Peyer's patch (tissue), 4 donors: Measurements from ENCODE around the gene NXPH2. TPM values are rescaled to one million over a fixed set of nuclear protein-coding genes. Genes with fewer than 3 reads are reported as not detected.

Source experiments
- DNase-seq, 3 donors: peaks; one replicate each; pipeline ENCODE4 v3.0.0-alpha.2; 2017 to 2019
- H3K27ac ChIP-seq, 4 donors: fragments of 200-600 bp; sonication (generic); one replicate each; pipeline ENCODE4 v1.5.1; 2016 to 2019
- H3K27me3 ChIP-seq, 2 donors: fragments of 200-600 bp; sonication (generic); one replicate each; pipeline ENCODE4 v1.5.1; 2019
- H3K36me3 ChIP-seq, 3 donors: fragments of 200-600 bp; sonication (generic); one replicate each; pipeline ENCODE4 v1.5.1; 2016 to 2019
- H3K4me1 ChIP-seq, 4 donors: fragments of 200-600 bp; sonication (generic); one replicate each; pipeline ENCODE4 v1.5.1; 2016 to 2019
- H3K4me3 ChIP-seq, 4 donors: fragments of 200-600 bp; sonication (generic); 1 replicate in 3 of 4; 2 replicates in 1 of 4; pipeline ENCODE4 v1.5.1; 2016 to 2019; ENCODE audit warnings: mild to moderate bottlenecking in 1 of 4
- H3K9me3 ChIP-seq, 4 donors: fragments of 200-600 bp; sonication (generic); one replicate each; pipeline ENCODE4 v1.5.1; 2016 to 2019; ENCODE audit warnings: mild to moderate bottlenecking in 1 of 4
- POLR2A ChIP-seq, 2 donors: fragments of 450-650 bp; IDR thresholded peaks; one replicate each; pipeline ENCODE4 v1.5.1; 2017; ENCODE audit warnings: antibody characterized with exemption in 2 of 2, mild to moderate bottlenecking in 2 of 2, moderate library complexity in 2 of 2
- total RNA-seq, 4 donors: library from RNA; depleted of rRNA; stranded (reverse); fragments of >200 nt; gene quantifications; one replicate each; pipeline ENCODE4 v1.1.0, GENCODE V29; 2016
- TF ChIP-seq, protein P1 (sequence below), 6 experiments: fragments of 450-650 bp in 4 of 6; fragments of 200-600 bp in 2 of 6; sonication (generic) in 1 of 6; IDR thresholded peaks; one replicate each; pipeline ENCODE4 v1.5.1; 2017 to 2019; ENCODE audit warnings: antibody characterized with exemption in 6 of 6, mild to moderate bottlenecking in 3 of 6, moderate library complexity in 1 of 6

The NXPH2 gene
- total RNA-seq, 4 donors from 2014 or later: not detected

DNA sequence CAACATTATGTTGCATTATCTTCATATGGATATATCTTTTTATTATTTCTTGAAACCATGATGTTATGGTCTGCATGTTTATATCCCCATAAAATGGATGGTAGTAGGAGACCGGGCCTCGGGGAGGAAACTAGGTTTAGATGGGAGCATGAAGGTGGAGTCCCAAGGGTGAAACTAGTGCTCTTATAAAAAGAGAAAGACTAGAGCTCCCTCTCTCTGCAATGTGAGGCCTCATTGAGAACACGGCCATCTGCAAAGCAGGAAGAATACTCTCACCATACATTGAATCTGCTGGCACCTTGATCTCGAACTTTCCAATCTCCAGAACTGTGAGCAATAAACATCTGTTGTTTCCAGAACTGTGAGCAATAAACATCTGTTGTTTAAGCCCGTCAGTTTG lies 64.0 kb downstream of the NXPH2 start:
- Histone ChIP-seq H3K4me1 (no peaks in the 10 kb centered on the region), H3K4me3 (no peak overlapping the region), H3K9me3 (no peaks in the 10 kb centered on the region), H3K27me3 (no peaks in the 10 kb centered on the region), H3K27ac (no peak overlapping the region), H3K36me3 (no peaks in the 10 kb centered on the region)
- no peak for DNase-seq
- no peak for TF ChIP-seq POLR2A (IDR thresholded peaks at IDR 0.05)
- TF ChIP-seq, protein P1, sequence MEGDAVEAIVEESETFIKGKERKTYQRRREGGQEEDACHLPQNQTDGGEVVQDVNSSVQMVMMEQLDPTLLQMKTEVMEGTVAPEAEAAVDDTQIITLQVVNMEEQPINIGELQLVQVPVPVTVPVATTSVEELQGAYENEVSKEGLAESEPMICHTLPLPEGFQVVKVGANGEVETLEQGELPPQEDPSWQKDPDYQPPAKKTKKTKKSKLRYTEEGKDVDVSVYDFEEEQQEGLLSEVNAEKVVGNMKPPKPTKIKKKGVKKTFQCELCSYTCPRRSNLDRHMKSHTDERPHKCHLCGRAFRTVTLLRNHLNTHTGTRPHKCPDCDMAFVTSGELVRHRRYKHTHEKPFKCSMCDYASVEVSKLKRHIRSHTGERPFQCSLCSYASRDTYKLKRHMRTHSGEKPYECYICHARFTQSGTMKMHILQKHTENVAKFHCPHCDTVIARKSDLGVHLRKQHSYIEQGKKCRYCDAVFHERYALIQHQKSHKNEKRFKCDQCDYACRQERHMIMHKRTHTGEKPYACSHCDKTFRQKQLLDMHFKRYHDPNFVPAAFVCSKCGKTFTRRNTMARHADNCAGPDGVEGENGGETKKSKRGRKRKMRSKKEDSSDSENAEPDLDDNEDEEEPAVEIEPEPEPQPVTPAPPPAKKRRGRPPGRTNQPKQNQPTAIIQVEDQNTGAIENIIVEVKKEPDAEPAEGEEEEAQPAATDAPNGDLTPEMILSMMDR (IDR thresholded peaks at IDR 0.05): no peak

DNA sequence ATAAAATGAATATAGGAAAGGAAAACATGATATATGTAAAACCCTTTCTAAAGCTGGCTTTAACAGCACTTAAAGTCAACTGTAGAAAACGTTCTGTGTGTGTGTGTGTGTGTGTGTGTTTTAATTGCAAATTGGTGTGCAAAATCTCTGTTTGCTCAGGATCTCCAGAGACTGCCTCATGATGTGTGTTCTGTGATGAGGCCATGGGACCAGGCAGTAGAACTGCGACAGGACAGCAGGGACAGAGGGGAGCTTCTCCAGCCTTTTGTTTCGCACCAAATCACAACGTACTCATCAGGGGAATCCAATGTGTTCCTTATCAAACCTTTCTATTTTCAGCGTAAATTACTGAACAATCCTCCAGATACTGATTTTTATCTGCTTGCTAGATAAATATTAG lies 66.7 kb downstream of the NXPH2 start:
- no peaks in the 10 kb centered on the region for H3K27me3 ChIP-seq
- TF ChIP-seq POLR2A (IDR thresholded peaks at IDR 0.05): no peak
- TF ChIP-seq, protein P1 (IDR thresholded peaks at IDR 0.05): no peak
- H3K36me3 ChIP-seq: no peaks in the 10 kb centered on the region
- no peaks in the 10 kb centered on the region for H3K9me3 ChIP-seq
- H3K27ac ChIP-seq: no peak overlapping the region
- H3K4me1 ChIP-seq: no peaks in the 10 kb centered on the region
- no peak for DNase-seq
- H3K4me3 ChIP-seq: no peak overlapping the region

DNA sequence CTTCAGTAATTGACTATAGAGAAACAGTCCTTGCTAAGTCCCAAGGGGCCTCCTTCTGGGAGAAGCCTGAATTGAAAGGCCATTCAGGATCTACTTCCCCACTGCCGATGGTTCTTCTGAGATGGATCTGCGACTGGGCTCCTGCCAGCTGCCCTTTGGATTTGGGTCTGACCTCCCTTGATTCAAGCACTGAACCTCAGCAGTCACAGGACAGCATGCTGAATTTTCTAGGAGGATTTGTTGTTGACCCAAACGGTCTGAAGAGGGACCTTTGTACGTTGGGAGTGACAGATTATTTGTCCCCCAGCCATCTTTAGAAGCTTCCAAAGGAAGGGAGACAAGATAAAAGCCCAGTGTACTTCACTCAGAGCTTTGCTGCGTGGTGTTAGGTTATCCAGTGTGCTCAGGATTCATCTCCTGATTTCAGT lies 67.1 kb downstream of the NXPH2 start:
- Histone ChIP-seq H3K27ac (no peak overlapping the region), H3K4me3 (no peak overlapping the region), H3K36me3 (no peaks in the 10 kb centered on the region), H3K4me1 (no peaks in the 10 kb centered on the region), H3K27me3 (no peaks in the 10 kb centered on the region), H3K9me3 (no peaks in the 10 kb centered on the region)
- TF ChIP-seq, protein P1 (IDR thresholded peaks at IDR 0.05): no peak
- no peak for TF ChIP-seq POLR2A (IDR thresholded peaks at IDR 0.05)
- DNase-seq: no peak

DNA sequence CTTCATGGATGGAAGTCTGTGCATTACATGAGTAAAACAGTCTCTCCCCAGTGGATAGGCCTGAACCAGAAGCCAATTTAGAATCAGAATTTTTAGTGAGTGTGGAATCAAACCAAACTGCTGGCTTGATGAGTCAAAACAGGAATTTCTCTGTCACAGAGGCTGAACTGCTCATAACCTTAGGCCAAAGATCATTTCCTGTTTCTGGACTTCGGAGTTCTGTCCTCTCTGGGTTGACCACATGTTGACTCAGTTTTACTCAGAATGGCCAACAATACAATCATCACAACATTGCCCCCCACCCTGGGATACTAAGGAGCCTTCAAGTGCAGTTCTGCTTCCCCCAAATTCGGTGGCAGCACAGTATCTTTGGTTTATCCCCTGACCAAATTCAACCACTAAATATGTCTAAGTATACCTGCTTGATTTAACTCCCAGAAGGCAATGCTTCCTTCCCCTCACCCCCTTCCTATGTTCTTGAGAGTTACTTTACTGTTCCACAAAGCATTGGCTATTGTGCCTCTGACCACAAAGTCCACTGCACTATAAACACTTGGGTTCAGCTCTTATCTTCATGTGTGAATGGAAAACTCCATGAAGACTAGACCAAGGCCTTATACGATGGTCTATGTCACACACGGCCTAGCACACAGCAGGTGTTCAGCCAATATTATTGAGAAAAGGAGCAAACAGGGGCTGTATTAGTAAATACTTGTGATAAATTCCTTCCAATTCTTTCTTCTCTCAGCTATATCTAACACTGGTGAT lies 67.8 kb downstream of the NXPH2 start:
- no peaks in the 10 kb centered on the region for H3K9me3 ChIP-seq
- TF ChIP-seq, protein P1 (IDR thresholded peaks at IDR 0.05): no peak
- no peak for TF ChIP-seq POLR2A (IDR thresholded peaks at IDR 0.05)

DNA sequence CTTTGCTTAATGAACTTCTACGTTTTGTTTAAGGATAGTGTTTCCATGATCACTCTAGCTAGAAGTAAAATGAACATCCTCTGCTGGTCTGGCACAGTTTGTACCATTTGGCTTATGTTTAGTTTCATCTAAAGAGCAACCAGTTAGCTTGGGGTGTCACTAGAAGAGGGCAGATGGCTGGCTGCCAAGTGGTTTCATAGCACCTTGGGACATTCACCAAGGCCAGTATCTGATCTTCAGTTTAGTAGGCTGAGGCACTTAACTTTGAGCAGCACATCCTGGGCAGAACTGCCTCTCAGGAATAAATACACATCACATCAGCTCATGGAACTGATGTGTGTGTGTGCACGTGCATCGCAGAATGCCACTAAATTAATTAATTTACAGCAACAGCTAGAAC lies 68.4 kb downstream of the NXPH2 start:
- H3K9me3 ChIP-seq: no peaks in the 10 kb centered on the region
- H3K27me3 ChIP-seq: no peaks in the 10 kb centered on the region
- no peaks in the 10 kb centered on the region for H3K4me1 ChIP-seq
- no peak for DNase-seq
- TF ChIP-seq POLR2A (IDR thresholded peaks at IDR 0.05): no peak
- TF ChIP-seq, protein P1 (IDR thresholded peaks at IDR 0.05): no peak
- no peak overlapping the region for H3K27ac ChIP-seq
- no peaks in the 10 kb centered on the region for H3K36me3 ChIP-seq
- H3K4me3 ChIP-seq: no peak overlapping the region

More for the DNA sequence above, 67.8 kb downstream of the NXPH2 start:
- Histone ChIP-seq H3K27ac (no peak overlapping the region), H3K4me1 (no peaks in the 10 kb centered on the region), H3K27me3 (no peaks in the 10 kb centered on the region), H3K36me3 (no peaks in the 10 kb centered on the region), H3K4me3 (no peak overlapping the region)
- no peak for DNase-seq
